ENCODE data around the gene CTBP2.

CTBP2 gene

DNA sequence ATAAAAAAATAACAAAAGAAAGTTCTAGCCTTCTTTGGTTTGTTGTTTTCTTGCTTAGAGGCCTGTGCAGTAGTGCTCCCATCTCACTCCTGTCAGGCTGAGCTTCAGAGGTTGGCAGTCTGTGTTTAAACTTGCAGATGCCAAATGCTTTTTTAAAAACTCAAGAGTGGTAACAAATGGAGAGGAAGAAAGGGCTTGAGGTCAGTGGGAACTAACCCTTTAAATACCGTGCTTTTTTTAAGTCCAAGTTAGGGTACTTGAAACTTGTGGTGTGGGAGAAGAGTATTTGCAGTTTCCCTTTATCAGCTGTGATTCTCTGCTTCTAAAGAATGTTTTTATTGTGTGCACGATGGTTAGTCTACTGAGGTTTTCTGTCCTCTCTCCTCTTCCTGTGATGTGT is 189.1 kb downstream of the CTBP2 start:
- H3K4me3 Mint-ChIP-seq = no peak overlapping the region
- DNase-seq = no peak
- H3K9me3 Mint-ChIP-seq = no peaks in the 10 kb centered on the region
- peaks cover 70% of the 10 kb centered on the region for H3K36me3 Mint-ChIP-seq (ENCODE audit: insufficient read depth)
- H3K4me1 Mint-ChIP-seq (ENCODE audit: low read depth in 2 of 2) = peaks cover 24 to 26% of the 10 kb centered on the region in 2 donors
- ATAC-seq (replicated peaks) = no peak
- no peaks in the 10 kb centered on the region for H3K27me3 Mint-ChIP-seq
- H3K27ac Mint-ChIP-seq = peak overlapping the region in 1 of 2 donors; percentile 68

DNA sequence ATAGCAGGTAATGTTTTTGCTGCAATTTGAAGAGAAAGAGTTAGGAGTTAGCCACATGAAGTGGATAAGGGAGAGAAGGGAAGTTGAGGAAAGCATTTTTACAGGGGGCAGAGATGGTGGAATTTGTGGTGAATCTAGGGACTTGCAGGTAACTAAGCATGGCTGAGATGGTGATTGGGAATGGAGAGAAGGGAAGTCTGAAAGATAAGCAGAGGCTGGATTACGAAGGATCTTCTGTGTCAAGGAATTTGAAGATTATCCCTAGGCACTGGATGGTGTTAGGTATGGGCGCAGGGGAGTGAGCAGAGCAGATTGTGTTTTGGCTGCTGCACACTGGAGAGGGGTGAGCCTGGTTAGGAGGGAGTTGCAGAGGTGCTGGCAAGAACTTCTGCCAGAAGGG is 193.1 kb downstream of the CTBP2 start:
- Mint-ChIP-seq H3K27ac (peak overlapping the region in 1 of 2 donors; percentile 12), H3K4me3 (no peak overlapping the region), H3K36me3 (ENCODE audit: insufficient read depth) (peaks cover 53% of the 10 kb centered on the region), H3K9me3 (no peaks in the 10 kb centered on the region), H3K4me1 (ENCODE audit: low read depth in 2 of 2) (peaks cover 20 to 36% of the 10 kb centered on the region in 2 donors), H3K27me3 (no peaks in the 10 kb centered on the region)
- no peak for ATAC-seq (replicated peaks)
- DNase-seq = no peak

GRCh38 chr10:124966008-124966407 is 194.4 kb downstream of the CTBP2 start:
- no peak overlapping the region for H3K27ac Mint-ChIP-seq
- DNase-seq (no peak), ATAC-seq (replicated peaks) (no peak)
- no peaks in the 10 kb centered on the region for H3K9me3 Mint-ChIP-seq
- peaks cover 50% of the 10 kb centered on the region for H3K36me3 Mint-ChIP-seq (ENCODE audit: insufficient read depth)
- H3K27me3 Mint-ChIP-seq = no peaks in the 10 kb centered on the region
- H3K4me3 Mint-ChIP-seq = no peak overlapping the region
- peaks cover 22 to 42% of the 10 kb centered on the region in 2 donors for H3K4me1 Mint-ChIP-seq (ENCODE audit: low read depth in 2 of 2)

DNA sequence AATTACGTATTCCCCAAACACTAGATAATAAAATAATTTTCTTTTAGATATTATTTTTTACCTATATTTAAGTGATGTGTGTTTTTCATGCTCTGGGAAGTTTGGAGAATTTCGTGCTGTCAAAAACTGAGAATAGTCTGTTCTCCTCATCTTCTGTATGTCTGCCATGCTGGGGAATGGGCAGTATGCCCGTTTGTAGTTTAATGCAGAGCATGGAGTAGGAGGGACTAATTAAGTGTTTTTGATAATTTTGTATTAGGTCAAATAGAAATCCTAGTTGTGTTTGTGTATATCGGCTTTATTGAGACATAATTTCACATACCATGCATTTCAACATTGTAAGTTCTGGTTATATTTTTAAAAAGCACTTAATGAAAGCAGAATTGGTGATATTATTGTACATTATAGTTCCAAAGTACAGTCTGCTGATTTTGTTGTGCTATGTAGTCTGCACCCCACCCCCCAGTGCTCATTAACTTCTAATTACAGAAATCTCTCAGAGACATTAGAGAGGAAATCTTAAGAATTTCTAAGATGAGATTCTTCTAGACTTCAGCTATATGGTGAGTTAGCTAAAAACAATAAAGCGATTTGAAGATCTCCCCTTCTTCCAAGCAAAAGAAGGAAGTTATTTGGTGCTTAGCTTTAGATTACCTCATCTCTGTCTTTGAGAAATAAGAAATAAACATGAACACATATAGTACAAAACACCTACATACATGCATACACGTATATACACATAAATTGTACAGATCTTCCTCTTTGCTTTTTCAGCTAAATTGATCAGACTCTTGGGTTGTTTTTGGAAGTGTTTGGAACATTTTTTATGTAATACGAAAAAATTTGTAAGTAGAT is 196.3 kb downstream of the CTBP2 start:
- H3K9me3 Mint-ChIP-seq = no peaks in the 10 kb centered on the region
- peaks cover 35% of the 10 kb centered on the region for H3K36me3 Mint-ChIP-seq (ENCODE audit: insufficient read depth)
- no peak overlapping the region for H3K4me3 Mint-ChIP-seq
- H3K4me1 Mint-ChIP-seq (ENCODE audit: low read depth in 2 of 2) = peaks cover 23 to 41% of the 10 kb centered on the region in 2 donors
- DNase-seq = no peak
- no peak overlapping the region for H3K27ac Mint-ChIP-seq
- H3K27me3 Mint-ChIP-seq = no peaks in the 10 kb centered on the region
- no peak for ATAC-seq (replicated peaks)

DNA sequence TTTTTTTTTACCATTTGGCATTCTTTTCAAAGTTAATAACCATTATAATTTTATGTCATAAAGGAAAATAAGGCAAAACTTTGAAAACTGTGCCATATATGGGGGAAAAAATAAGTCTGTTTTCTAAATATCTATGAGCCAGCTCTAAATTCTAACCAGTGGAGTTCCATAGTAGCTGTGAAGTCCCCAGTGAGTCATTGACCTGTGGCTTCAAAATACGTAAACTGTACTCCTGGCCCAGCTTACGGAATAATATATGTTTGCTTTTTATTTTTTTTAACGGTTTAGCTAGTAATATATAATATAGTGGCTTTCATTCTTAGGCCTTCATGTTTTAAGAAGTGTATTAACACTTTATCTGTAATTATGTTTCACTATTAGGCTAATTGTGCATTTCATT is 197.9 kb downstream of the CTBP2 start:
- no peak for ATAC-seq (replicated peaks)

DNA sequence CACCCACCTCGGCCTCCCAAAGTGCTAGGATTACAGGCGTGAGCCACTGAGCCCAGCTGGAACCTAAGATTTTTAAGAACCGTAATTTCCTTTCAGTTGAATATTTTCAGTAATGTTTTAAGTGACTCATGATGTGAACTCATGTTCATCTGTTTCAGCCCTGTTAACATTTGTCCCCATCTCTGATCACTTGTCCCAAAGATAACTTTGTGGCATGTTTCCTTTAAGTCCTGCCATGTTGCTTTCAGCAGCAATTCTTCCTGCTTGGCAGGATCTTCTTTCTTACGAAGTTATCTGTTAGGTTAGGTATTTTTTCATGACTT is 199.2 kb downstream of the CTBP2 start:
- Mint-ChIP-seq H3K9me3 (no peaks in the 10 kb centered on the region), H3K27ac (peak overlapping the region; percentile 26 to 44), H3K36me3 (ENCODE audit: insufficient read depth) (peaks cover 15% of the 10 kb centered on the region), H3K27me3 (no peaks in the 10 kb centered on the region), H3K4me3 (no peak overlapping the region), H3K4me1 (ENCODE audit: low read depth in 2 of 2) (peaks cover 24 to 56% of the 10 kb centered on the region in 2 donors)
- ATAC-seq (replicated peaks) = no peak
- DNase-seq = no peak

More for the DNA sequence above, 197.9 kb downstream of the CTBP2 start:
- no peak for DNase-seq
- H3K27ac Mint-ChIP-seq = no peak overlapping the region
- H3K4me3 Mint-ChIP-seq = no peak overlapping the region
- no peaks in the 10 kb centered on the region for H3K27me3 Mint-ChIP-seq
- peaks cover 25% of the 10 kb centered on the region for H3K36me3 Mint-ChIP-seq (ENCODE audit: insufficient read depth)
- peaks cover 28 to 49% of the 10 kb centered on the region in 2 donors for H3K4me1 Mint-ChIP-seq (ENCODE audit: low read depth in 2 of 2)
- H3K9me3 Mint-ChIP-seq = no peaks in the 10 kb centered on the region

- Mint-ChIP-seq H3K4me3 (no peak overlapping the region), H3K36me3 (ENCODE audit: insufficient read depth) (peaks cover 4% of the 10 kb centered on the region), H3K27ac (peak overlapping the region in 1 of 2 donors; percentile 12), H3K9me3 (no peaks in the 10 kb centered on the region), H3K4me1 (ENCODE audit: low read depth in 2 of 2) (peaks cover 20 to 54% of the 10 kb centered on the region in 2 donors), H3K27me3 (no peaks in the 10 kb centered on the region)
- DNase-seq = no peak
- ATAC-seq (replicated peaks) = no peak
Observed at GRCh38 chr10:124959564-124959963, 200.8 kb downstream of the CTBP2 start.

- DNase-seq (no peak), ATAC-seq (replicated peaks) (no peak)
- no peak overlapping the region for H3K4me3 Mint-ChIP-seq
- peak overlapping the region in 1 of 2 donors; percentile 67 for H3K27ac Mint-ChIP-seq
- H3K4me1 Mint-ChIP-seq (ENCODE audit: low read depth in 2 of 2) = peaks cover 26 to 51% of the 10 kb centered on the region in 2 donors
- H3K36me3 Mint-ChIP-seq (ENCODE audit: insufficient read depth) = peaks cover 7% of the 10 kb centered on the region
- H3K9me3 Mint-ChIP-seq = no peaks in the 10 kb centered on the region
- no peaks in the 10 kb centered on the region for H3K27me3 Mint-ChIP-seq
Observed at GRCh38 chr10:124957404-124957947, 202.9 kb downstream of the CTBP2 start.

- Mint-ChIP-seq H3K4me1 (ENCODE audit: low read depth in 2 of 2) (peaks cover 27 to 51% of the 10 kb centered on the region in 2 donors), H3K27me3 (no peaks in the 10 kb centered on the region), H3K36me3 (ENCODE audit: insufficient read depth) (peaks cover 7% of the 10 kb centered on the region), H3K27ac (no peak overlapping the region), H3K4me3 (no peak overlapping the region), H3K9me3 (no peaks in the 10 kb centered on the region)
- no peak for ATAC-seq (replicated peaks)
- DNase-seq = no peak
Observed at GRCh38 chr10:124956764-124957163, 203.6 kb downstream of the CTBP2 start.

DNA sequence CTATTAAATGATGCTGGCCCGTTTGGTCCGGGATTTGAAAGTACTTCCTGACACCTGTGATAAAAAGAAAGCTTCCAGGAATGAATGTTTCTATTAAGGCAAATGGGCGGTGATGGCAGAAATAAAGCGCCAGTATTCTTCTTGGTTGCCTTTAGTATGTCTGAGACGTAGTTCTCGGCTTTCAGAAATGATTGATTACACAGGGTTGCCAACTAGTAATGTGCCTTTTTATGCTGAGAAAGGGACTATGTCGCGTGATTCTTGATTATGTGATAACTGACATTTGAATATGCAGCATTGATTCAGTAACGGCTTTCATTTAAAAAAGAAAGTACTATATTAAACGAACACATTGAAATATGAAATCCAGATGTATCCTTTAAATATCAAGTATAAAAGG is 204.5 kb downstream of the CTBP2 start:
- Mint-ChIP-seq H3K4me1 (ENCODE audit: low read depth in 2 of 2) (peaks cover 25 to 44% of the 10 kb centered on the region in 2 donors), H3K27ac (peak overlapping the region in 1 of 2 donors; percentile 11)
- no peak for ATAC-seq (replicated peaks)

GRCh38 chr10:124955243-124955642 is 205.1 kb downstream of the CTBP2 start:
- ATAC-seq (replicated peaks) = no peak
- H3K4me1 Mint-ChIP-seq (ENCODE audit: low read depth in 2 of 2) = peaks cover 25 to 44% of the 10 kb centered on the region in 2 donors

More for the DNA sequence above, 204.5 kb downstream of the CTBP2 start:
- H3K27me3 Mint-ChIP-seq = no peaks in the 10 kb centered on the region
- H3K36me3 Mint-ChIP-seq (ENCODE audit: insufficient read depth) = peaks cover 7% of the 10 kb centered on the region
- no peak overlapping the region for H3K4me3 Mint-ChIP-seq
- H3K9me3 Mint-ChIP-seq = no peaks in the 10 kb centered on the region
- no peak for DNase-seq

DNA sequence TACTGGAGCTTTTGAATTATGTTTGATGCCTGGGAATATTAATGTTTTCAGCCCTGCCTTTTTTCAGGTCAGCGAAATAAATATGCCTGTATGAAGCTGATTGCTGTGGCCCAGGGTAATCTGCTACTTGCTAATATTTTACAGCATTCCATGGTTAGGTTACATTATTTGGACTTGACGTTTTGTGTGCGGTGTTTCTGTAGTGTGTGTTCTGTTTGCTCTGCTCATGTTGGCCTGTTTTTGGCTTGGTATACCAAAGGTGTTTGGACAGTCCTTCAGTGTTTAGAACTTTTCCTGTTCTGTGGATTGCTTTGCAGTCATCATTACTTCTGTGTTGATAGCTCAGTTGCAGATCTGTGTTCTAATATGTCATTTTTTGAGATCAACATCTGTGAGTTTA is 206.9 kb downstream of the CTBP2 start:
- Mint-ChIP-seq H3K4me3 (no peak overlapping the region), H3K4me1 (ENCODE audit: low read depth in 2 of 2) (peaks cover 20 to 43% of the 10 kb centered on the region in 2 donors), H3K9me3 (no peaks in the 10 kb centered on the region), H3K36me3 (ENCODE audit: insufficient read depth) (peaks cover 7% of the 10 kb centered on the region), H3K27me3 (no peaks in the 10 kb centered on the region), H3K27ac (no peak overlapping the region)
- no peak for ATAC-seq (replicated peaks)
- no peak for DNase-seq

More at GRCh38 chr10:124955243-124955642, 205.1 kb downstream of the CTBP2 start:
- Mint-ChIP-seq H3K27ac (peak overlapping the region in 1 of 2 donors; percentile 11), H3K27me3 (no peaks in the 10 kb centered on the region), H3K36me3 (ENCODE audit: insufficient read depth) (peaks cover 7% of the 10 kb centered on the region), H3K9me3 (no peaks in the 10 kb centered on the region), H3K4me3 (no peak overlapping the region)
- DNase-seq = no peak

DNA sequence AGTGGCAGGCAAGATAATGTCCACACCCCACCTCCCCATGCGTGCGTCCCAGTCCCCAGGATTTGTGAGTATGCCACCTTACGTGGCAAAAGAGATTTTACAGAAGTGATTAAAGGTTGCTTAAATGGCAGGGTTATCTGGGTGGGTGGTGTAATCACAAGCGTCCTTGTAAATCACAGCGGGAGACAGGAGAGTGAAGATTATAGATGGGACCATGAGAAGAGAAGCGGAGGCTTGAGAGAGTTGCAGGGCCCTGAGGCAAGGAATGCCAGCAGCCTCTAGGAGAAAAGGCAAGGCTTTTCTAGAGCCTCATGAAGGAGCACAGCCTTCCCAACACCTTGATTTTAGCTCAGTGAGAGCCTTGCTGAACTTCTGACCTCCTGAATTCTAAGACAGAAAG is 208.2 kb downstream of the CTBP2 start:
- peak overlapping the region in 1 of 2 donors; percentile 56 for H3K27ac Mint-ChIP-seq
- H3K9me3 Mint-ChIP-seq = no peaks in the 10 kb centered on the region
- no peak for DNase-seq
- no peaks in the 10 kb centered on the region for H3K27me3 Mint-ChIP-seq
- peaks cover 18 to 44% of the 10 kb centered on the region in 2 donors for H3K4me1 Mint-ChIP-seq (ENCODE audit: low read depth in 2 of 2)
- no peak for ATAC-seq (replicated peaks)
- H3K4me3 Mint-ChIP-seq = no peak overlapping the region
- peaks cover 7% of the 10 kb centered on the region for H3K36me3 Mint-ChIP-seq (ENCODE audit: insufficient read depth)

DNA sequence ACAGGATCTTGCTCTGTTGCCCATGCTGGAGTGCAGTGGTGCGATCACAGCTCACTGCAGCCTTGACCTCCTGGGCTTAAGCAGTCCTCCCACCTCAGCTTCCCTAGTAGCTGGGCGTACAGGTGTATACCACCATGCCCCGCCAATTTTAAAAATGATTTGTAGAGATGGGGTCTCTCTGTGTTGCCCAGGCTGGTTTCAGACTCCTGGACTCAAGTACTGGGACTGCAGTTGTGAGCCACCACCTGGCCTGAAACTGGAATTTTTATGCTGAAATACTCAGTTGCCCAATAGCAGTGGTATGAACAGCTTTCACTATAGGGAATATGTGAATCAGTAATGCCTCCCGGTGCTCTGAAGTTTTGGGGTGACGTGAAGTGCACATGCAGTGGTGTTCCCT is 210.8 kb downstream of the CTBP2 start:
- no peaks in the 10 kb centered on the region for H3K9me3 Mint-ChIP-seq
- peaks cover 32 to 51% of the 10 kb centered on the region in 2 donors for H3K4me1 Mint-ChIP-seq (ENCODE audit: low read depth in 2 of 2)
- ATAC-seq (replicated peaks) (no peak), DNase-seq (no peak)
- H3K27ac Mint-ChIP-seq = peak overlapping the region in 1 of 2 donors; percentile 59
- no peak overlapping the region for H3K4me3 Mint-ChIP-seq
- H3K27me3 Mint-ChIP-seq = no peaks in the 10 kb centered on the region
- H3K36me3 Mint-ChIP-seq (ENCODE audit: insufficient read depth) = peaks cover 15% of the 10 kb centered on the region

Measured in effector memory CD8-positive, alpha-beta T cell (primary cell).